HG03354 (cell line): ENCODE results near the gene TMPRSS13.
"Not testable (repeated sequence)": the region's sequence is repeated elsewhere in the genome, so short reads cannot be mapped to it uniquely, and the experiment has no call there.

ENCODE experiments used
- ATAC-seq: cut with Tn5 transposase; IDR thresholded peaks from one replicate; pipeline ENCODE4 v1.9.1; 2021; ENCODE audit warnings: mild to moderate bottlenecking; ENCODE audit not compliant: unreplicated experiment, poor library complexity, severe bottlenecking

The TMPRSS13 gene

DNA sequence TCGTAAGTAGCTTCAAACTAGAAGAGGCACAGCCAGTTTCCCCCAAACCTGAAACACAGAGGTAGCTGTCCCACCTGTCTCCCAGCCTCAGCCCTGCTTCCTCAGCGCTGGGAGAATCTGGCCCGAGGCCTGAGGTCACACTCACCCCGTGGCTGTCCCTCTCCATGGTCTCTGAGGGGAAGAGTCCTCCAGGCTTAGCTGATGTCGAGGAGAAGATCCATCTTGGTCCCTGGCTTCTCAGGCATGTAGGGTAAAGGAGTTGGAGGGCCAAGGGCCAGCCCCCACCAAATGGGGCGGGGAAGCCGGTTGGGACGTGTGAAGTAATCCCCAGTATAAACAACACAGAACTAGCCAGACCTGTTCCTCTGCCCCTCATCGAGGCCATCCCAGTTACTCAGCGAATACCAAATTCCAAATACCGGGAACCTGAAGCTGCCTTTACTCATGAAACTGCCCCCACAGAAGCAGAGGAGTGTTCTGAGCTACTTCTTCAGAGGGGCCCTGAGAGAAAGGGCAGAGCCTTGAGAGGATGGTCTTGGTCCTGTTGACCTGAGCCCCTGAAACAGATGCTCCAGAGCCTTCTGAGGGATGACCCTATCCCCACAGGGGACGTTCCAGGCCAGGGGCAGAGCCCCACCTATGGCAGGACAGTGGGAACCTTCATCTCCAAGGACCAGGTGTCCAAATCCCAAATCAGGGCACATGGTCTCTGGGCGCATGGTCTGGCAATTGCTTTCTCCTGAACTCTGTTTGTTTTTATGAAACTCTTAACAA, at the start of gene TMPRSS13:
TSS of gene TMPRSS13 (minus strand) at position 261 of the 774 bp plus-strand sequence. CDS start at position 166, 95 bp downstream.
- ATAC-seq = no peak

DNA sequence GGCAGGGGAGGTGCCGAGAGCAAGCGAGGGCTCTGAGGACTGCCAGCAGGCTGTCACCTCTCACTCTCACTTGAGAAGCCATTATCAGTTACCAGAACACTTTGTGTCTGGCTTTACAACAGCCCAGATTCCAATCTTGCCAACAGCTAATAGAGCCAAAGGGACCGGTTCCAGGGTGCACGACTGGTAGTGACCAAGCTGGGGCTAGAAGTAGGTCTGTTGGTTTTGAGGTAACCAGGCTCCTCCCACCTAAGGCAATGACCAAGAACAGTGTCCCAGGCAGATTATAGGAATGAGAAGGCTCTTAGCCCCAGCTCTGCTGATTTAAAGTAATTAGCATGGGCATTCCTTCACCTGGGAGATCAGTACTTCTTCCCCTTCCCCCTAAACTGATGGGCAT, 49.8 kb upstream of the TMPRSS13 start:
- no peak for ATAC-seq

DNA sequence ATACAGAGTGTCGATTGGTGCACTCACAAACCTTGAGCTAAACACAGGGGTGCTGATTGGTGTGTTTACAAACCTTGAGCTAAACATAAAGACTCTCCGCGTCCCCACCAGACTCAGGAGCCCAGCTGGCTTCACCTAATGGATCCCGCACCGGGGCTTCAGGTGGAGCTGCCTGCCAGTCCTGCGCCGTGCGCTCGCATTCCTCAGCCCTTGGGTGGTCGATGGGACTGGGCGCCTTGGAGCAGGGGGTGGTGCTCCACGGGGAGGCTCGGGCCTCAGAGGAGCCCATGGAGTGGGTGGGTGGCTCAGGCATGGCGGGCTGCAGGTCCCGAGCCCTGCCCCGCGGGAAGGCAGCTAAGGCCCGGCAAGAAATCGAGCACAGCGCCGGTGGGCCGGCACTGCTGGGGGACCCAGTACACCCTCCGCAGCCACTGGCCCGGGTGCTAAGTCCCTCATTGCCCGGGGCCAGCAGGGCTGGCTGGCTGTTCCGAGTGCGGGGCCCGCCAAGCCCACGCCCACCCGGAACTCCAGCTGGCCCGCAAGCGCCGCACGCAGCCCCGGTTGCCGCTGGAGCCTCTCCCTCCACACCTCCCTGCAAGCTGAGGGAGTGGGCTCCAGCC, 49.2 kb upstream of the TMPRSS13 start:
- not testable (repeated sequence) for ATAC-seq

- not testable (repeated sequence) for ATAC-seq
Observed at GRCh38 chr11:117977612-117978264, 48.5 kb upstream of the TMPRSS13 start.

DNA sequence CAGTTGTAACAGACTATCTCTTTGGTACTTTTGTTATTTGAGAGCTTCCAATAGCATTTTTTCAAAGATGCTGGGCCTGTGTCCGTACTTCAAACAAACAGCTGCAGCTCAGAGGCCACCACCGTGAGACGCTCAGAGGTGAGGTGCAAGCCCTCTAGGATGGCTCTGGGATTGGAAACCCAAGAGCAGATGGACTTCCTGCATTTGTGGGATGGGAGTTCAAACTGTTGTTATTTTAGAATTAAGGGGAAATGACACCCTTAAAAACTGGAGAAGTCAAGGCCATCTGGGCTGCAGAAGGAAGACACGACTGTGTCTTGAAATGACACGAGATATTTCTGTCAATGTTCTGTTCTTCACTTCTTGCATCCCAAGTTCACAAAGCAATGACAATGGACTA, 47.8 kb upstream of the TMPRSS13 start:
- no peak for ATAC-seq

GRCh38 chr11:117976445-117976844, 47.2 kb upstream of the TMPRSS13 start:
- ATAC-seq = no peak

GRCh38 chr11:117973503-117973860, 44.3 kb upstream of the TMPRSS13 start:
- ATAC-seq = peak; percentile 50

- ATAC-seq = no peak
Observed at GRCh38 chr11:117972629-117973502, 43.7 kb upstream of the TMPRSS13 start.

DNA sequence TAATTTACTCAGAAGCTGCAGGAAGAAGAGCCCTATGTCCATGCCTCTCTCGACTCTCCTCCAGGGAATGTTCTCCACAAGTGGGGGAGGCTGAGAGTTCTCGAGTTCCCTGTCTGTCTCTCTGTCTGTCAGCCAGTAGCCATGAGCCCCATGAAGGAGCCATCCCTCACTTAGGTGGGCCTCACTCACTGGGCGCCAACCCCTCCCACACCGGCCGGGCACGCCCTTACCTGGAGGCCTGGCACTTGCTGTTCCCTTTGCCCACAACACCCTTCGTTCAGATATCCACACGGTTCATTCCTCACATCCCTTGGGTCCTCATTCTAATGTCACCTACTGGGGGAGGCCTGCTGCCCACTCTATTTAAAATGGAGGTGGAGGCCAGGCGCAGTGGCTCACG, 42.8 kb upstream of the TMPRSS13 start:
- ATAC-seq = no peak

GRCh38 chr11:117970400-117971024, 41.3 kb upstream of the TMPRSS13 start:
- no peak for ATAC-seq

DNA sequence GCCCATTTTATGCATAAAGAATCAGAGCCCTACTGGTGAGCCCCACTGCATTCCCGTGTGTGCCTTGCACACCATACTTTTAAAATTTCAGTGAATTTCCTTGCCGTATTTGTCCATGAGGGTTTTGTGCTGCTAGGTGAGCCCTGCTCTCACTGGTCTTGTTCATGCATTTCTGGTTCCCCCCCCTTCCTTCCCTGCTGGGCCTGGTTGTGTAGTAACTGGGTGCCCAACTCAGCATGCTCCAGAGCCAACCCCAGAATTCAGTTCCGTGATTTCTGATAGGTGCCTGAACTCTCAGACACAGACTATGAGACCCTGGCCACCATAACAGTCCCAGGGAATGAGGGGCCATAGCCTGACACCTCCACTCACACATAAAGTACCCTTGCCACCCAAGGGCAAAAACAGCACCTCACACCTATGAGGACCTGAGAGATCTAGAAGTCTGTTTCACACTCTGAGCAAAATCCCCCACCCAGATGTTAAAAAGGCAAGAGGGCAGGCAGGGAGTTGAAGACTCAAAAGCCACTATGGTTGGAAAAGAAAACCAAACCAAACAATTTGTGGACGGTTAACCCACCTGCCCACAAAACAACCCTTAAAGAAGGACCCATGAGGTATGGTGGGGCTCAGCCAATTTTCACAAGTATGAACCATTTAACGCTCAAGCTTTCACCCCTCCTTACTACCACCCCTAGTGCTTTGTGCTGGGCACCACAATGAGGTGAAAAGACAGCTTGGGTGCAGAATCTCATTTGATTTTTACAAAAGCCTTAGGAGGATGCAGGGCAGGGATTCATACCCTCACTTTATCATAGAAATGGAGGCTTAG, 40.2 kb upstream of the TMPRSS13 start:
- no peak for ATAC-seq

- ATAC-seq = no peak
Observed at GRCh38 chr11:117966908-117967307, 37.7 kb upstream of the TMPRSS13 start.

GRCh38 chr11:117962826-117963225, 33.6 kb upstream of the TMPRSS13 start:
- ATAC-seq = no peak

DNA sequence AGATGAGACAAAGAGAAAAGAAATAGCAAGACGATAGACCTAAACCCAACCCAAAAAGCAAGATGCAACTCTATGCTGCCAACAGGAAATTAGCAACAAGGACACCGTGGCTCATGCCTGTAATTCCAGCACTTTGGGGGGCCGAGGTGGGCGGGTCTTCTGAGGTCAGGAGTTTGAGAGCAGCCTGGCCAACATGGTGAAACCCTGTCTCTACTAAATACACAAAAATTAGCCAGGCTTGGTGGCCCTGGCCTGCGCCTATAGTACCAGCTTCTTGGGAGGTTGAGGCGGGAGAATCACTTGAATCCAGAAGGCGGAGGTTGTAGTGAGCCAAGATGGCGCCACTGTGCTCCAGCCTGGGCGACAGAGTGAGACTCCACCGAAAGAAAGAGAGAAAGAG, 32.7 kb upstream of the TMPRSS13 start:
- ATAC-seq = no peak

GRCh38 chr11:117960406-117960805, 31.2 kb upstream of the TMPRSS13 start:
- ATAC-seq = no peak

GRCh38 chr11:117959438-117960149, 30.4 kb upstream of the TMPRSS13 start:
- no peak for ATAC-seq

DNA sequence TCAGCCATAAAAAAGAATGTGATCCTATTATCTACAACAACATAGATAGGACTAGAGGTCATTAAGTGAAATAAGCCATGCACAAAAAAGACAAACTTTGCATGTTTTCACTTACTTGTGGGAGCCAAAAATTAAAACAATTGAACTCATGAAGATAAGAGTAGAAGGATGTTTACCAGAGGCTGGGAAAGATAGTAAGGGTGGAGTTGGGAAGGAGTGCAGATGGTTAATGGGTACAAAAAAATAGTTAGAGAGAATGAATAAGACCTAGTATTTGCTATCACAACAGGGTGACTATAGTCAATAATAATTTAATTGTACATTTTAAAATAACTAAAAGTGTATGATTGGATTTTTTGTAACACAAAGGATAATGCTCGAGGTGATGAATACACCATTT, 29.7 kb upstream of the TMPRSS13 start:
- no peak for ATAC-seq

DNA sequence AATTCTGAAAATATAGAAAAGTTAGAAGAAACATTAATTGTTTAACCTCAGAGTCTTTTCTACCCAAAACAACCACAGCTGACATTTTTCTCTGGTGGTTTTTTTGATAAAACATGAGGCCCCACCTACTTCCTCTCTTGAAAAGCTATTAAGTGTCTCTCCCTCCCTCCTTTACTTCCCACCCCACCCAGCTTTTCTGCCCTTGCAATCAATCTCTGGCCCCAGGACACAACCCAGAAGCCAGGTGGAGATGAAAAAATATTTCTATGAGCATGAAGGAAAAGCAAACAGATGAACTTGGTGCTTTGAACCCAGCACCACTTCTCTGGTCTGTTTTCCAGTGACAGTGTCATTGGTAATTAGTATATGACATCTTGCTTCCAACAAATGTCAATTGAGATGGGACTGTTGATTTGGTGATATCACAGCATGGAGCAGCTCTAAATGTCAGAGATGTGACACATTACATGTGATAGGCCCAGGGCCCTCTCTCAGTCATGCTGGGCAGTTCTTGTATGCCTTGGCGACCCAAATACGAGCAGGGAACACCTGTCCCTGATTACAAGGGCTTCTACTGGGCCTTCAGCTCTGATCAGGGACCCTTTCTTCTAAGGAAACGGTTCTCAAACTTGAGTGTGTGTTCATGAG, 23.9 kb upstream of the TMPRSS13 start:
- no peak for ATAC-seq
